Thymus (tissue), 11 donors: Measurements from ENCODE around the gene ARMH1. TPM values are rescaled to one million over a fixed set of nuclear protein-coding genes. Genes with fewer than 3 reads are reported as not detected.
"Not testable (repeated sequence)": the region's sequence is repeated elsewhere in the genome, so short reads cannot be mapped to it uniquely, and the experiment has no call there.

Experiments
- DNase-seq, 9 donors: peaks; one replicate each; pipeline ENCODE4 v3.0.0-alpha.2; 2013; ENCODE audit warnings: low spot score in 9 of 9, low read depth in 6 of 9, missing footprints in 1 of 9
- H3K27ac ChIP-seq, 2 donors: one replicate each; pipeline ENCODE4 v1.5.1; 2013; ENCODE audit warnings: control low read depth in 1 of 2, low read depth in 1 of 2, low read length in 1 of 2, mild to moderate bottlenecking in 1 of 2, moderate library complexity in 1 of 2
- H3K27me3 ChIP-seq, 2 donors: one replicate each; pipeline ENCODE4 v1.5.1; 2013; ENCODE audit warnings: low read length in 1 of 2; ENCODE audit not compliant: control insufficient read depth in 2 of 2, insufficient read depth in 1 of 2
- H3K36me3 ChIP-seq, 2 donors: one replicate each; pipeline ENCODE4 v1.5.1; 2013; ENCODE audit warnings: low read length in 1 of 2, mild to moderate bottlenecking in 1 of 2, moderate library complexity in 1 of 2; ENCODE audit not compliant: control insufficient read depth in 2 of 2, insufficient read depth in 2 of 2
- H3K4me1 ChIP-seq, 2 donors: one replicate each; pipeline ENCODE4 v1.5.1; 2013; ENCODE audit warnings: low read length in 2 of 2; ENCODE audit not compliant: control insufficient read depth in 2 of 2, insufficient read depth in 2 of 2
- H3K4me3 ChIP-seq, 2 donors: one replicate each; pipeline ENCODE4 v1.5.1; 2013; ENCODE audit warnings: low read length in 2 of 2, control low read depth in 1 of 2, mild to moderate bottlenecking in 1 of 2
- H3K9me3 ChIP-seq, 2 donors: one replicate each; pipeline ENCODE4 v1.5.1; 2013; ENCODE audit warnings: low read length in 1 of 2, mild to moderate bottlenecking in 1 of 2; ENCODE audit not compliant: control insufficient read depth in 2 of 2, insufficient read depth in 1 of 2
- WGBS: extraction: QIAGEN DNeasy Blood & Tissue Kit; methylation state at CpG from one replicate; pipeline ENCODE4 v1.1.7; 2013; 5-methylcytosine and 5-hydroxymethylcytosine counted together
- polyA plus RNA-seq: library from polyadenylated mRNA; stranded (reverse); fragments of 200-250 nt; gene quantifications from one replicate; pipeline ENCODE4 v1.2.3, GENCODE V29; 2013
- total RNA-seq: library from RNA; stranded (reverse); fragments of 120-200 nt; gene quantifications from one replicate; pipeline ENCODE4 v1.2.4, GENCODE V29; 2013
- donor health status: healthy.

ARMH1 gene
- total and polyA plus RNA-seq, 2 donors, result 47.7 to 577 TPM

- Histone ChIP-seq H3K27ac (no peak overlapping the region), H3K4me3 (no peak overlapping the region), H3K4me1 (peaks cover 0 to 22% of the 10 kb centered on the region in 2 donors), H3K9me3 (no peaks in the 10 kb centered on the region), H3K36me3 (peaks cover 0 to 3% of the 10 kb centered on the region in 2 donors), H3K27me3 (no peaks in the 10 kb centered on the region)
- WGBS, result 69% methylated on average over 15 of the region's 15 CpGs
- peak in 3 of 9 donors; percentile 28 to 65 (median 33) for DNase-seq
Measured at GRCh38 chr1:44661781-44662682, 12.5 kb upstream of the ARMH1 start.

GRCh38 chr1:44662683-44663030 is 11.9 kb upstream of the ARMH1 start:
- Histone ChIP-seq H3K4me1 (peaks cover 0 to 22% of the 10 kb centered on the region in 2 donors), H3K36me3 (peaks cover 0 to 3% of the 10 kb centered on the region in 2 donors), H3K27me3 (no peaks in the 10 kb centered on the region), H3K9me3 (no peaks in the 10 kb centered on the region), H3K27ac (no peak overlapping the region), H3K4me3 (no peak overlapping the region)
- WGBS, result 96% methylated on average over 5 of the region's 5 CpGs
- DNase-seq, result no peak

- Histone ChIP-seq H3K27me3 (no peaks in the 10 kb centered on the region), H3K9me3 (no peaks in the 10 kb centered on the region), H3K4me1 (peaks cover 0 to 22% of the 10 kb centered on the region in 2 donors), H3K36me3 (peaks cover 0 to 3% of the 10 kb centered on the region in 2 donors), H3K27ac (no peak overlapping the region), H3K4me3 (no peak overlapping the region)
- no peak for DNase-seq
- 100% methylated on average over 5 of the region's 5 CpGs for WGBS
Measured at GRCh38 chr1:44663417-44663816, 11.1 kb upstream of the ARMH1 start.

GRCh38 chr1:44664730-44665370 is 9.7 kb upstream of the ARMH1 start:
- no peak overlapping the region for H3K4me3 ChIP-seq
- DNase-seq, result no peak

GRCh38 chr1:44666719-44667118 is 7.8 kb upstream of the ARMH1 start:
- WGBS, result 99% methylated on average over 1 of the region's 1 CpG

More at GRCh38 chr1:44664730-44665370, 9.7 kb upstream of the ARMH1 start:
- Histone ChIP-seq H3K27ac (no peak overlapping the region), H3K27me3 (no peaks in the 10 kb centered on the region), H3K9me3 (no peaks in the 10 kb centered on the region), H3K4me1 (peaks cover 0 to 22% of the 10 kb centered on the region in 2 donors), H3K36me3 (peaks cover 0 to 1% of the 10 kb centered on the region in 2 donors)
- WGBS, result 74% methylated on average over 12 of the region's 12 CpGs

GRCh38 chr1:44670751-44671640 is 3.5 kb upstream of the ARMH1 start:
- Histone ChIP-seq H3K27ac (no peak overlapping the region), H3K36me3 (no peaks in the 10 kb centered on the region), H3K27me3 (no peaks in the 10 kb centered on the region), H3K4me3 (no peak overlapping the region), H3K4me1 (peaks cover 11 to 28% of the 10 kb centered on the region in 2 donors), H3K9me3 (no peaks in the 10 kb centered on the region)
- DNase-seq, result no peak
- WGBS, result 97% methylated on average over 10 of the region's 10 CpGs

More at GRCh38 chr1:44666719-44667118, 7.8 kb upstream of the ARMH1 start:
- H3K4me1 ChIP-seq, result peaks cover 0 to 16% of the 10 kb centered on the region in 2 donors
- not testable (repeated sequence) for H3K9me3 ChIP-seq, DNase-seq, H3K27me3 ChIP-seq, H3K27ac ChIP-seq, H3K36me3 ChIP-seq, H3K4me3 ChIP-seq

- no peak overlapping the region for H3K4me3 ChIP-seq
- peak in 2 of 9 donors; percentile 16 to 53 for DNase-seq
Measured at GRCh38 chr1:44672254-44672955, 2.1 kb upstream of the ARMH1 start.

GRCh38 chr1:44672961-44673674 is 1.4 kb upstream of the ARMH1 start:
- DNase-seq, result no peak
- H3K27me3 ChIP-seq, result no peaks in the 10 kb centered on the region
- H3K9me3 ChIP-seq, result no peaks in the 10 kb centered on the region
- H3K27ac ChIP-seq, result peak overlapping the region in 1 of 2 donors; percentile 8
- no peaks in the 10 kb centered on the region for H3K36me3 ChIP-seq
- peaks cover 11 to 32% of the 10 kb centered on the region in 2 donors for H3K4me1 ChIP-seq
- WGBS, result 90% methylated on average over 14 of the region's 14 CpGs
- peak overlapping the region; percentile 72 to 78 for H3K4me3 ChIP-seq

More at GRCh38 chr1:44672254-44672955, 2.1 kb upstream of the ARMH1 start:
- H3K36me3 ChIP-seq, result no peaks in the 10 kb centered on the region
- 45% methylated on average over 13 of the region's 13 CpGs for WGBS
- H3K27ac ChIP-seq, result peak overlapping the region; percentile 25 to 70
- no peaks in the 10 kb centered on the region for H3K27me3 ChIP-seq
- no peaks in the 10 kb centered on the region for H3K9me3 ChIP-seq
- peaks cover 11 to 32% of the 10 kb centered on the region in 2 donors for H3K4me1 ChIP-seq
